H9 (cell line): ENCODE results near the gene CD244. TPM values are rescaled to one million over a fixed set of nuclear protein-coding genes. Genes with fewer than 3 reads are reported as not detected.

Source experiments
- DNase-seq: peaks from one replicate; pipeline ENCODE4 v3.0.0-alpha.2; 2017
- H2AFZ ChIP-seq: one replicate; pipeline ENCODE4 v1.6.1; 2013; ENCODE audit warnings: mild to moderate bottlenecking, low read length, control low read depth, moderate library complexity
- H2AK5ac ChIP-seq: 2 replicates; pipeline ENCODE4 v1.6.1; 2013; ENCODE audit warnings: low read length, control low read depth, mixed read lengths; ENCODE audit not compliant: insufficient read length
- H2BK120ac ChIP-seq: one replicate; pipeline ENCODE4 v1.6.1; 2013; ENCODE audit warnings: low read depth, mild to moderate bottlenecking, low read length, control low read depth, inconsistent platforms; ENCODE audit not compliant: poor library complexity, severe bottlenecking
- H2BK12ac ChIP-seq: 2 replicates; pipeline ENCODE4 v1.6.1; 2013; ENCODE audit warnings: low read length, control low read depth, mixed read lengths, low read depth; ENCODE audit not compliant: insufficient read length
- H2BK15ac ChIP-seq: 2 replicates; pipeline ENCODE4 v1.6.1; 2013; ENCODE audit warnings: low read depth, low read length, control low read depth
- H2BK20ac ChIP-seq: one replicate; pipeline ENCODE4 v1.6.1; 2013; ENCODE audit warnings: low read depth, mild to moderate bottlenecking, low read length, control low read depth, inconsistent platforms; ENCODE audit not compliant: poor library complexity, severe bottlenecking
- H2BK5ac ChIP-seq: 2 replicates; pipeline ENCODE4 v1.6.1; 2013; ENCODE audit warnings: low read length, control low read depth, mixed read lengths; ENCODE audit not compliant: insufficient read length
- H3K14ac ChIP-seq: 2 replicates; pipeline ENCODE4 v1.6.1; 2013; ENCODE audit warnings: low read length, control low read depth; ENCODE audit not compliant: insufficient read depth
- H3K18ac ChIP-seq: 2 replicates; pipeline ENCODE4 v1.6.1; 2013; ENCODE audit warnings: low read depth, mild to moderate bottlenecking, mixed read lengths, low read length, control low read depth; ENCODE audit not compliant: insufficient read length
- H3K23ac ChIP-seq: 2 replicates; pipeline ENCODE4 v1.6.1; 2013; ENCODE audit warnings: low read length, control low read depth, mixed read lengths, low read depth; ENCODE audit not compliant: insufficient read length
- H3K23me2 ChIP-seq: 2 replicates; pipeline ENCODE4 v1.6.1; 2013; ENCODE audit warnings: low read depth, mild to moderate bottlenecking, mixed read lengths, low read length, control low read depth; ENCODE audit not compliant: insufficient read length, poor library complexity, severe bottlenecking
- H3K27ac ChIP-seq: 2 replicates; pipeline ENCODE4 v1.5.1; 2013; ENCODE audit warnings: low read length, control low read depth, mixed read lengths, low read depth; ENCODE audit not compliant: insufficient read length
- H3K27me3 ChIP-seq: 2 replicates; pipeline ENCODE4 v1.6.1; 2013; ENCODE audit warnings: low read length, control low read depth, inconsistent platforms; ENCODE audit not compliant: insufficient read depth
- H3K4ac ChIP-seq: 2 replicates; pipeline ENCODE4 v1.6.1; 2013; ENCODE audit warnings: low read depth, mild to moderate bottlenecking, control low read depth, inconsistent platforms, low read length, moderate library complexity
- H3K4me1 ChIP-seq: 2 replicates; pipeline ENCODE4 v1.6.1; 2013; ENCODE audit warnings: low read length, control low read depth, inconsistent platforms; ENCODE audit not compliant: insufficient read depth
- H3K4me2 ChIP-seq: 2 replicates; pipeline ENCODE4 v1.6.1; 2013; ENCODE audit warnings: low read length, control low read depth, mixed read lengths; ENCODE audit not compliant: insufficient read length, insufficient read depth
- H3K56ac ChIP-seq: 2 replicates; pipeline ENCODE4 v1.6.1; 2013; ENCODE audit warnings: low read depth, mild to moderate bottlenecking, mixed read lengths, low read length, control low read depth; ENCODE audit not compliant: insufficient read length
- H3K79me1 ChIP-seq: 2 replicates; pipeline ENCODE4 v1.6.1; 2013; ENCODE audit warnings: low read depth, mild to moderate bottlenecking, moderate library complexity, low read length, control low read depth, inconsistent platforms; ENCODE audit not compliant: insufficient read depth, poor library complexity, severe bottlenecking
- H3K79me2 ChIP-seq: 2 replicates; pipeline ENCODE4 v1.6.1; 2013; ENCODE audit warnings: low read length, control low read depth, inconsistent platforms; ENCODE audit not compliant: insufficient read depth
- H3K9ac ChIP-seq: 2 replicates; pipeline ENCODE4 v1.6.1; 2013; ENCODE audit warnings: low read length, control low read depth, mixed read lengths; ENCODE audit not compliant: insufficient read length; ENCODE audit errors: extremely low read depth
- H3K9me3 ChIP-seq: one replicate; pipeline ENCODE4 v1.6.1; 2013; ENCODE audit warnings: low read depth, low read length, inconsistent platforms; ENCODE audit not compliant: control insufficient read depth
- H3T11ph ChIP-seq: one replicate; pipeline ENCODE4 v1.6.1; 2013; ENCODE audit warnings: mild to moderate bottlenecking, low read length, control low read depth, inconsistent platforms
- H4K20me1 ChIP-seq: one replicate; pipeline ENCODE4 v1.6.1; 2013; ENCODE audit not compliant: control insufficient read depth, insufficient read length, insufficient read depth
- H4K5ac ChIP-seq: 2 replicates; pipeline ENCODE4 v1.6.1; 2013; ENCODE audit warnings: low read depth, mild to moderate bottlenecking, mixed read lengths, low read length, control low read depth; ENCODE audit not compliant: insufficient read length
- H4K8ac ChIP-seq: replicated peaks from 2 replicates; pipeline ENCODE4 v1.6.1; 2013; ENCODE audit warnings: low read length, control low read depth, mixed read lengths, low read depth; ENCODE audit not compliant: insufficient read length
- H4K91ac ChIP-seq: 2 replicates; pipeline ENCODE4 v1.6.1; 2013; ENCODE audit warnings: low read depth, mild to moderate bottlenecking, moderate library complexity, mixed read lengths, low read length, control low read depth; ENCODE audit not compliant: insufficient read length
- H3K27ac Mint-ChIP-seq, 3 experiments: 2 replicates in 2 of 3; 3 replicates in 1 of 3; pipeline ENCODE4 v1.8.0; 2020 to 2021; ENCODE audit warnings: mixed read lengths in 3 of 3, mild to moderate bottlenecking in 1 of 3, moderate library complexity in 1 of 3
- H3K27me3 Mint-ChIP-seq: 2 replicates; pipeline ENCODE4 v1.8.0; 2021; ENCODE audit warnings: low read depth, mild to moderate bottlenecking, moderate library complexity, mixed read lengths
- H3K36me3 Mint-ChIP-seq, 3 experiments: 2 replicates in 2 of 3; 3 replicates in 1 of 3; pipeline ENCODE4 v1.8.0; 2020 to 2021; ENCODE audit warnings: low read depth in 3 of 3, mixed read lengths in 3 of 3; ENCODE audit not compliant: insufficient read depth in 1 of 3
- H3K4me1 Mint-ChIP-seq, 2 experiments: 2 replicates each; pipeline ENCODE4 v1.8.0; 2020; ENCODE audit warnings: mixed read lengths in 2 of 2
- H3K4me3 Mint-ChIP-seq, 2 experiments: 2 replicates in 1 of 2; 3 replicates in 1 of 2; pipeline ENCODE4 v1.8.0; 2020 to 2021; ENCODE audit warnings: mild to moderate bottlenecking in 2 of 2, mixed read lengths in 2 of 2, moderate library complexity in 1 of 2
- H3K9me3 Mint-ChIP-seq, 2 experiments: 2 replicates in 1 of 2; 3 replicates in 1 of 2; pipeline ENCODE4 v1.8.0; 2020; ENCODE audit warnings: mild to moderate bottlenecking in 2 of 2, mixed read lengths in 2 of 2, moderate library complexity in 1 of 2
- CTCF ChIP-seq: fragments of 200-600 bp; sonication (generic); conservative IDR thresholded peaks from 3 replicates; pipeline ENCODE4 v1.8.0; 2021; ENCODE audit warnings: antibody characterized with exemption, mild to moderate bottlenecking
- WGBS: extraction: QIAGEN DNeasy Blood & Tissue Kit; methylation state at CpG from one replicate; pipeline ENCODE4 v1.1.7; 2013; ENCODE audit warnings: missing lambda C conversion rate, low lambda C conversion rate, mixed read lengths; ENCODE audit not compliant: insufficient read length; ENCODE audit errors: extremely low coverage; 5-methylcytosine and 5-hydroxymethylcytosine counted together
- total RNA-seq: library from RNA; stranded (reverse); gene quantifications from 2 replicates; pipeline ENCODE4 v1.2.1, GENCODE V29; 2021

The CD244 gene
- total RNA-seq, 1 experiment from 2014 or later = not detected

DNA sequence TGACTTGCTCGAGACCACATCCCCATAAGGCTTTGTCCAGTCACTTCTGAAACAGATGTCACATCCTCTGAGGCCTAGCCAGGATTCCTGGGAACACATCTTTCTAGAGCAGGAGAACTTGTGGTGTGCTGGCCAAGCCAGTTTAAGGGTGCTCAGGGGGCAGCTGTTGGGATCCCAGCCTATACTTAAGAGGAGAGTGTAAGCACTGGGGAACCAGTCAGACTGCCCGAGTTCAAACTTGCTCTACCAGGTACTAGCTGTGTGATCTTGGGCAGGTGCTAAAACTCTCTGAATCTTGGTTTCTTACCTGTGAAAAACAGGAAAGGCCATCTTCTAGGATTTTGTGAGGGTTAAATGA lies 82.3 kb downstream of the CD244 start:
- TF ChIP-seq CTCF = no peak
- Mint-ChIP-seq H3K27me3 (no peaks in the 10 kb centered on the region), H3K4me3 (no peak overlapping the region; a peak in 1 of 5 replicates), H3K9me3 (peaks cover 11 to 13% of the 10 kb centered on the region in 2 experiments), H3K4me1 (peaks cover 7 to 12% of the 10 kb centered on the region in 2 experiments; a peak in 3 of 4 replicates), H3K36me3 (peaks cover 1 to 11% (median 7%) of the 10 kb centered on the region in 3 experiments; a peak in 5 of 7 replicates), H3K27ac (peak overlapping the region in 1 of 3 experiments; percentile 77; a peak in 1 of 7 replicates)
- Histone ChIP-seq H2BK5ac (no peak overlapping the region), H3K4me1 (no peaks in the 10 kb centered on the region), H4K5ac (no peak overlapping the region), H3K79me2 (no peaks in the 10 kb centered on the region), H4K20me1 (no peaks in the 10 kb centered on the region), H2BK120ac (no peak overlapping the region), H3K9me3 (no peaks in the 10 kb centered on the region), H4K8ac (no peak overlapping the region), H4K91ac (no peak overlapping the region), H2AFZ (no peak overlapping the region), H2BK12ac (no peak overlapping the region), H3K27me3 (no peaks in the 10 kb centered on the region), H3K79me1 (no peaks in the 10 kb centered on the region), H3K23ac (no peak overlapping the region), H3K4me2 (no peak overlapping the region), H2AK5ac (no peak overlapping the region), H2BK15ac (no peak overlapping the region), H3K27ac (no peak overlapping the region), H3K56ac (no peak overlapping the region), H3K18ac (no peak overlapping the region), H3K23me2 (no peaks in the 10 kb centered on the region), H3K4ac (no peak overlapping the region), H3K9ac (no peak overlapping the region), H3T11ph (no peak overlapping the region), H2BK20ac (no peak overlapping the region), H3K14ac (no peak overlapping the region)
- WGBS = no CpG with 5 or more reads among the region's 2 CpGs
- no peak for DNase-seq

Other genes with a start within 250 kb of the CD244 start
- not detected in 2 replicates for gene SLAMF1, start 215.8 kb downstream of the CD244 start, total RNA-seq
- not detected in 2 replicates for gene CD48, start 151.1 kb downstream of the CD244 start, total RNA-seq
- not detected in 2 replicates for gene SLAMF7, start 123.6 kb downstream of the CD244 start, total RNA-seq
- not detected in 2 replicates for gene LY9, start 66.7 kb downstream of the CD244 start, total RNA-seq
- gene ITLN1, start 22.3 kb upstream of the CD244 start, total RNA-seq = not detected in 2 replicates
- gene ITLN2, start 91.9 kb upstream of the CD244 start, total RNA-seq = 2.4 and 2.9 TPM in 2 replicates
- gene F11R, start 158.3 kb upstream of the CD244 start, total RNA-seq = 159 and 174 TPM in 2 replicates
- gene TSTD1, start 176.1 kb upstream of the CD244 start, total RNA-seq = 73.7 and 77.0 TPM in 2 replicates
- gene USF1, start 183.1 kb upstream of the CD244 start, total RNA-seq = 58.6 and 59.2 TPM in 2 replicates
- gene ARHGAP30, start 207.0 kb upstream of the CD244 start, total RNA-seq = 0.13 TPM in 2 replicates
- gene NECTIN4, start 226.7 kb upstream of the CD244 start, total RNA-seq = 0.33 and 0.64 TPM in 2 replicates
- gene KLHDC9, start 235.5 kb upstream of the CD244 start, total RNA-seq = 6.6 and 7.0 TPM in 2 replicates